IMR-90 (cell line): ENCODE results near the gene ESR1. TPM values are rescaled to one million over a fixed set of nuclear protein-coding genes. Genes with fewer than 3 reads are reported as not detected.

Experiments
- ATAC-seq: fragments of 200-7000 bp; cut with Tn5 transposase; 2 replicates; pipeline ENCODE4 v1.9.1; 2020; ENCODE audit warnings: low read depth, mild to moderate bottlenecking, moderate library complexity
- BruUV-seq: library from RNA; stranded (reverse); fragments of 400-500 nt; replicated peaks from 2 replicates; lab custom pipeline; 2021; lab: Mats Ljungman, UMichigan
- CTCF ChIA-PET: fragments of 300-600 bp; formaldehyde crosslinking; extraction: SDS; loops from one replicate; lab custom pipeline; 2021; ENCODE audit warnings: antibody characterized with exemption; lab: Yijun Ruan, JAX
- POLR2A ChIA-PET: fragments of 300-600 bp; sonication (Branson Sonifier 250); formaldehyde crosslinking; loops from one replicate; lab custom pipeline; 2022; ENCODE audit warnings: antibody characterized with exemption; ENCODE audit not compliant: unreplicated experiment; lab: Charles Lee
- DNase-seq: peaks from one replicate; pipeline ENCODE4 v3.0.0; 2013
- H2AFZ ChIP-seq: replicated peaks from 2 replicates; pipeline ENCODE3; 2013; ENCODE audit warnings: low read length, mild to moderate bottlenecking; ENCODE audit not compliant: poor library complexity
- H2AK5ac ChIP-seq: 2 replicates; pipeline ENCODE4 v1.6.1; 2013; ENCODE audit warnings: low read depth, low read length, inconsistent platforms
- H2AK9ac ChIP-seq: replicated peaks from 2 replicates; pipeline ENCODE3; 2013; ENCODE audit warnings: mild to moderate bottlenecking, low read depth, low read length, moderate library complexity; ENCODE audit not compliant: poor library complexity
- H2BK120ac ChIP-seq: 2 replicates; pipeline ENCODE4 v1.6.1; 2013; ENCODE audit warnings: low read depth, low read length, inconsistent platforms
- H2BK15ac ChIP-seq: 3 replicates; pipeline ENCODE4 v1.6.1; 2013; ENCODE audit warnings: low read depth, low read length, inconsistent platforms
- H2BK20ac ChIP-seq: 2 replicates; pipeline ENCODE4 v1.6.1; 2013; ENCODE audit warnings: low read depth, mild to moderate bottlenecking, inconsistent platforms, low read length, moderate library complexity
- H2BK5ac ChIP-seq: 2 replicates; pipeline ENCODE4 v1.6.1; 2013; ENCODE audit warnings: mild to moderate bottlenecking, low read depth, low read length, inconsistent platforms; ENCODE audit not compliant: poor library complexity, severe bottlenecking
- H3K14ac ChIP-seq: replicated peaks from 2 replicates; pipeline ENCODE4 v1.6.1; 2013; ENCODE audit warnings: low read depth, low read length, inconsistent platforms
- H3K18ac ChIP-seq: 2 replicates; pipeline ENCODE4 v1.6.1; 2013; ENCODE audit warnings: low read depth, low read length, control low read depth
- H3K23ac ChIP-seq: 2 replicates; pipeline ENCODE4 v1.6.1; 2013; ENCODE audit warnings: low read depth, low read length, inconsistent platforms
- H3K27ac ChIP-seq: 2 replicates; pipeline ENCODE4 v1.5.1; 2013; ENCODE audit warnings: mild to moderate bottlenecking, control low read depth, low read length; ENCODE audit not compliant: insufficient read depth
- H3K27me3 ChIP-seq: 2 replicates; pipeline ENCODE4 v1.6.1; 2013; ENCODE audit warnings: low read length; ENCODE audit not compliant: control insufficient read depth, insufficient read depth
- H3K36me3 ChIP-seq: 2 replicates; pipeline ENCODE4 v1.6.1; 2013; ENCODE audit warnings: low read length, mixed read lengths; ENCODE audit not compliant: control insufficient read depth, insufficient read depth
- H3K4ac ChIP-seq: 2 replicates; pipeline ENCODE4 v1.6.1; 2013; ENCODE audit warnings: low read depth, low read length, inconsistent platforms
- H3K4me1 ChIP-seq: 2 replicates; pipeline ENCODE4 v1.6.1; 2013; ENCODE audit warnings: low read length, mixed read lengths; ENCODE audit not compliant: control insufficient read depth, insufficient read depth
- H3K4me2 ChIP-seq: 2 replicates; pipeline ENCODE4 v1.6.1; 2013; ENCODE audit warnings: low read depth, mild to moderate bottlenecking, control low read depth, low read length, moderate library complexity
- H3K4me3 ChIP-seq: 2 replicates; pipeline ENCODE4 v1.5.1; 2013; ENCODE audit warnings: low read depth, mild to moderate bottlenecking, control low read depth, low read length, moderate library complexity; ENCODE audit not compliant: insufficient read depth
- H3K56ac ChIP-seq: 2 replicates; pipeline ENCODE4 v1.6.1; 2013; ENCODE audit warnings: low read length, inconsistent platforms; ENCODE audit not compliant: insufficient read depth; ENCODE audit errors: extremely low read depth
- H3K79me1 ChIP-seq, 2 experiments: 2 replicates each; pipeline ENCODE4 v1.6.1; 2013; ENCODE audit warnings: low read length in 2 of 2, inconsistent platforms in 1 of 2, low read depth in 1 of 2
- H3K9ac ChIP-seq: 2 replicates; pipeline ENCODE4 v1.6.1; 2013; ENCODE audit warnings: low read depth, low read length, control low read depth
- H3K9me1 ChIP-seq: 2 replicates; pipeline ENCODE4 v1.6.1; 2013; ENCODE audit warnings: low read length, inconsistent platforms; ENCODE audit not compliant: insufficient read depth
- H3K9me3 ChIP-seq: 2 replicates; pipeline ENCODE4 v1.6.1; 2013; ENCODE audit warnings: low read length; ENCODE audit not compliant: control insufficient read depth, insufficient read depth
- H4K20me1 ChIP-seq: 2 replicates; pipeline ENCODE4 v1.6.1; 2013; ENCODE audit warnings: low read length, inconsistent platforms; ENCODE audit not compliant: insufficient read depth
- H4K5ac ChIP-seq: 2 replicates; pipeline ENCODE4 v1.6.1; 2013; ENCODE audit warnings: mild to moderate bottlenecking, low read depth, low read length, control low read depth
- H4K8ac ChIP-seq, 2 experiments: 2 replicates each; pipeline ENCODE4 v1.6.1; 2013; ENCODE audit warnings: low read depth in 2 of 2, low read length in 2 of 2, control low read depth in 1 of 2, inconsistent platforms in 1 of 2
- H4K91ac ChIP-seq: 2 replicates; pipeline ENCODE4 v1.6.1; 2013; ENCODE audit warnings: low read depth, low read length, inconsistent platforms; ENCODE audit not compliant: insufficient read depth
- BHLHE40 ChIP-seq: fragments of 150-350 bp; IDR thresholded peaks from 2 replicates; pipeline ENCODE4 v1.6.1; 2016; ENCODE audit warnings: mild to moderate bottlenecking, low read depth, low read length
- CEBPB ChIP-seq: IDR thresholded peaks from 2 replicates; pipeline ENCODE4 v1.6.1; 2012; ENCODE audit warnings: low read depth, low read length, improper control_type of control experiment
- CHD1 ChIP-seq: IDR thresholded peaks from 2 replicates; pipeline ENCODE4 v1.6.1; 2012; ENCODE audit warnings: low read depth, low read length, improper control_type of control experiment
- CTCF ChIP-seq: conservative IDR thresholded peaks from 2 replicates; pipeline ENCODE4 v1.5.1; 2012; ENCODE audit warnings: mild to moderate bottlenecking, low read depth, low read length, improper control_type of control experiment
- ELK1 ChIP-seq: fragments of 150-350 bp; IDR thresholded peaks from 2 replicates; pipeline ENCODE4 v1.6.1; 2016; ENCODE audit warnings: low read depth, mild to moderate bottlenecking, low read length, moderate library complexity, borderline replicate concordance
- FOS ChIP-seq: fragments of 150-350 bp; IDR thresholded peaks from 2 replicates; pipeline ENCODE4 v1.6.1; 2016; ENCODE audit warnings: low read depth, low read length
- MAFK ChIP-seq: IDR thresholded peaks from 2 replicates; pipeline ENCODE4 v1.6.1; 2012; ENCODE audit warnings: low read depth, low read length, improper control_type of control experiment
- MAZ ChIP-seq: IDR thresholded peaks from 2 replicates; pipeline ENCODE4 v1.6.1; 2012; ENCODE audit warnings: low read depth, mild to moderate bottlenecking, low read length, improper control_type of control experiment, moderate library complexity, borderline replicate concordance
- MXI1 ChIP-seq: IDR thresholded peaks from 2 replicates; pipeline ENCODE4 v1.6.1; 2012; ENCODE audit warnings: low read depth, mild to moderate bottlenecking, low read length, moderate library complexity, borderline replicate concordance
- NFE2L2 ChIP-seq: fragments of 150-350 bp; IDR thresholded peaks from 2 replicates; pipeline ENCODE4 v1.6.1; 2016; ENCODE audit warnings: low read depth, mild to moderate bottlenecking, low read length
- POLR2A ChIP-seq: IDR thresholded peaks from 2 replicates; pipeline ENCODE4 v1.6.1; 2012; ENCODE audit warnings: mild to moderate bottlenecking, low read depth, low read length
- RAD21 ChIP-seq: IDR thresholded peaks from 2 replicates; pipeline ENCODE4 v1.6.1; 2012; ENCODE audit warnings: low read length, improper control_type of control experiment
- RCOR1 ChIP-seq: IDR thresholded peaks from 2 replicates; pipeline ENCODE4 v1.6.1; 2012; ENCODE audit warnings: mild to moderate bottlenecking, low read length, improper control_type of control experiment; ENCODE audit not compliant: insufficient replicate concordance
- RFX5 ChIP-seq: IDR thresholded peaks from 2 replicates; pipeline ENCODE4 v1.8.0; 2012; ENCODE audit warnings: low read depth, mild to moderate bottlenecking, low read length, moderate library complexity
- SMC3 ChIP-seq: fragments of 150-350 bp; IDR thresholded peaks from 2 replicates; pipeline ENCODE4 v1.6.1; 2016; ENCODE audit warnings: low read depth, mild to moderate bottlenecking, antibody characterized with exemption, low read length, moderate library complexity
- USF2 ChIP-seq: fragments of 150-350 bp; IDR thresholded peaks from 2 replicates; pipeline ENCODE4 v1.6.1; 2017; ENCODE audit warnings: mild to moderate bottlenecking, antibody characterized with exemption, low read length, low read depth
- WGBS, 2 experiments: methylation state at CpG; one replicate each; pipeline versions ENCODE4 v1.1.5 to v1.1.7; 2013; ENCODE audit warnings: missing lambda C conversion rate in 2 of 2; ENCODE audit not compliant: insufficient read length in 1 of 2; ENCODE audit errors: extremely low coverage in 2 of 2; 5-methylcytosine and 5-hydroxymethylcytosine counted together
- dilution Hi-C: fragments of 300-500 bp; cut with HindIII; formaldehyde crosslinking; loops from one replicate; pipeline ENCODE4 v1.14.3; 2018; ENCODE audit warnings: low sequenced_read_pairs; ENCODE audit not compliant: unreplicated experiment
- in situ Hi-C: fragments of 300-500 bp; cut with MboI; formaldehyde crosslinking; loops from 3 replicates; pipeline ENCODE4 v1.14.3; 2019; ENCODE audit warnings: low sequenced_read_pairs, inconsistent platforms, mixed read lengths
- intact Hi-C: fragments of 100-400 bp; cut with micrococcal nuclease; formaldehyde crosslinking; loops from 2 replicates; pipeline ENCODE4 v1.10.0; 2022
- polyA plus RNA-seq, 3 experiments: library from polyadenylated mRNA; depleted of rRNA; stranded (reverse); fragments of >200 nt; gene quantifications; 2 replicates each; pipeline ENCODE4 v1.2.3, GENCODE V29; 2012; ENCODE audit warnings: low replicate concordance in 1 of 3
- total RNA-seq: library from RNA; depleted of rRNA; stranded (reverse); fragments of >200 nt; gene quantifications from 2 replicates; pipeline ENCODE4 v1.2.3, GENCODE V29; 2012

Gene ESR1
- total and polyA plus RNA-seq, 2 of the 4 experiments (the other 2 are of a cell fraction): not detected

GRCh38 chr6:151916075-151916474, 108.6 kb downstream of the ESR1 start:
- Histone ChIP-seq H3K9me3 (no peaks in the 10 kb centered on the region; the same call in 1 of the 2 replicates), H3K56ac (no peak overlapping the region), H2BK120ac (no peak overlapping the region), H2BK20ac (no peak overlapping the region), H2BK15ac (no peak overlapping the region), H3K79me1 (no peaks in the 10 kb centered on the region), H3K14ac (no peak overlapping the region), H4K20me1 (no peaks in the 10 kb centered on the region), H3K9ac (no peak overlapping the region), H4K8ac (no peak overlapping the region), H2BK5ac (no peak overlapping the region), H4K5ac (no peak overlapping the region), H3K36me3 (no peaks in the 10 kb centered on the region), H3K23ac (no peak overlapping the region), H3K18ac (no peak overlapping the region), H3K27me3 (no peaks in the 10 kb centered on the region), H3K4me3 (no peak overlapping the region), H2AK9ac (no peak overlapping the region), H4K91ac (no peak overlapping the region), H3K27ac (no peak overlapping the region), H3K4ac (no peak overlapping the region), H2AK5ac (no peak overlapping the region), H3K9me1 (no peaks in the 10 kb centered on the region), H2AFZ (no peak overlapping the region), H3K4me1 (no peaks in the 10 kb centered on the region), H3K4me2 (no peak overlapping the region)
- intact Hi-C loops (no loop called here), dilution Hi-C loops (no loop called here), in situ Hi-C loops (no loop called here)
- no peak for DNase-seq
- POLR2A ChIA-PET: no interaction called here
- BruUV-seq: no TSS peak
- CTCF ChIA-PET: no interaction called here
- WGBS, 2 experiments: no CpG with 5 or more reads among the region's 3 CpGs
- no peak for ATAC-seq
- TF ChIP-seq POLR2A: no peak
- TF ChIP-seq MAFK: no peak
- no peak for TF ChIP-seq RFX5
- TF ChIP-seq CTCF: no peak
- TF ChIP-seq RAD21: no peak
- TF ChIP-seq NFE2L2: no peak
- TF ChIP-seq CEBPB: no peak
- no peak for TF ChIP-seq MXI1
- TF ChIP-seq RCOR1: no peak
- no peak for TF ChIP-seq MAZ
- TF ChIP-seq CHD1: no peak
- no peak for TF ChIP-seq SMC3
- no peak for TF ChIP-seq USF2
- TF ChIP-seq FOS: no peak
- no peak for TF ChIP-seq ELK1
- TF ChIP-seq BHLHE40: no peak
